HepG2 (cell line): Measurements from ENCODE around the gene TMEM44. TPM values are rescaled to one million over a fixed set of nuclear protein-coding genes. Genes with fewer than 3 reads are reported as not detected.
A peak's percentile ranks its signal among the peaks of the same experiment; 100 is the strongest.

ENCODE experiments used
- ELF3 ChIP-seq: IDR thresholded peaks from 2 replicates; pipeline ENCODE4 v1.6.1; 2016; ENCODE audit warnings: missing genetic modification reagents, missing compliant biosample characterization
- ETV5 ChIP-seq: IDR thresholded peaks from 2 replicates; pipeline ENCODE4 v1.6.1; 2018; ENCODE audit warnings: missing biosample characterization, missing genetic modification reagents, inconsistent platforms, borderline replicate concordance
- HNRNPL ChIP-seq: fragments of 200-400 bp; formaldehyde crosslinking; IDR thresholded peaks from 2 replicates; pipeline ENCODE4 v1.6.1; 2017; ENCODE audit warnings: mild to moderate bottlenecking, low read depth, low read length
- RXRB ChIP-seq: IDR thresholded peaks from 2 replicates; pipeline ENCODE4 v1.6.1; 2016; ENCODE audit warnings: borderline replicate concordance, missing genetic modification reagents, missing compliant biosample characterization
- ZBTB7A ChIP-seq: sonication (generic); formaldehyde crosslinking; IDR thresholded peaks from 2 replicates; pipeline ENCODE4 v1.8.0; 2022; ENCODE audit warnings: mild to moderate bottlenecking, missing genetic modification reagents
- polyA plus RNA-seq, 8 experiments: library from polyadenylated mRNA; depleted of rRNA in 3 of 8; stranded (reverse) in 7 of 8; unstranded in 1 of 8; fragments of >200 nt; fragmentation: Illumina TruSeq in 4 of 8; extraction: Trizol in 4 of 8; gene quantifications; 2 replicates each; pipeline versions ENCODE4 v1.2.1 to v1.2.3, GENCODE V29; 2011 to 2016; ENCODE audit warnings: low read depth in 4 of 8, missing spikeins in 1 of 8, mixed read lengths in 1 of 8; ENCODE audit not compliant: insufficient read depth in 1 of 8
- total RNA-seq, 5 experiments: library from RNA; depleted of rRNA; stranded (reverse); fragments of >200 nt; fragmentation: Illumina TruSeq; extraction: Trizol; gene quantifications; 2 replicates each; pipeline ENCODE4 v1.2.3, GENCODE V29; 2016; ENCODE audit warnings: low read depth in 1 of 5
- TF ChIP-seq, protein P1 (sequence below): sonication (generic); formaldehyde crosslinking; IDR thresholded peaks from 2 replicates; pipeline ENCODE4 v1.5.0; 2020; ENCODE audit warnings: mild to moderate bottlenecking, missing genetic modification reagents, borderline replicate concordance
- TF ChIP-seq, protein P2 (sequence below): sonication (generic); formaldehyde crosslinking; IDR thresholded peaks from 2 replicates; pipeline ENCODE4 v1.5.1; 2020; ENCODE audit warnings: mild to moderate bottlenecking, missing genetic modification reagents, moderate library complexity
- TF ChIP-seq, protein P3 (sequence below): sonication (generic); formaldehyde crosslinking; IDR thresholded peaks from 2 replicates; pipeline ENCODE4 v1.4.0; 2020; ENCODE audit warnings: mild to moderate bottlenecking, missing genetic modification reagents
- TF ChIP-seq, protein P4 (sequence below): sonication (generic); formaldehyde crosslinking; IDR thresholded peaks from 2 replicates; pipeline ENCODE4 v1.4.0; 2020; ENCODE audit warnings: missing genetic modification reagents, mild to moderate bottlenecking, borderline replicate concordance
- TF ChIP-seq, protein P5 (sequence below): sonication (generic); formaldehyde crosslinking; IDR thresholded peaks from 2 replicates; pipeline ENCODE4 v1.4.0; 2020; ENCODE audit warnings: missing genetic modification reagents, borderline replicate concordance

TMEM44 gene
- total and polyA plus RNA-seq, 2 of the 13 experiments (the other 11 are each of a cell fraction or from before 2014, with no cell fraction given) = 7.3 to 13.8 TPM

DNA sequence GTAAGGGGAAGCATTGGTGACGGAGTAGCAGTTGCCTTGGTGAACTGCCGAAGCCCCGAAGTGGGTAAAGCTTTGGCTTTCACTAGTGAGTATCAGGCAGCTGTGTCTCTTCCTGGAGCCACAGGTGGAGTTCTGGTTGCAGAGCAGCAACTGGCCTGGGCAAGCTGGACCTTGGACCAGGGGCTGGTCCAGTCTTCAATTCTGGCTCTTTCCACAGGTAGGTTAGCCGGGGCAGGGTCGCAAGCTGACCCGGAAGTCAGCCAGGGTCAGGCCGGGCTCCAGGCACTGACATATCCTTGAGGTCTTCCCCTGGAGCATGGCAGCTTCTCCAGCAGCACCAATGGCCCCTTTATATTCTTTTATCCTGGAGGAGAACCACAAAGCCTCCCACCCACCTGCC is 73.2 kb downstream of the TMEM44 start (continued):
- TF ChIP-seq, protein P1, sequence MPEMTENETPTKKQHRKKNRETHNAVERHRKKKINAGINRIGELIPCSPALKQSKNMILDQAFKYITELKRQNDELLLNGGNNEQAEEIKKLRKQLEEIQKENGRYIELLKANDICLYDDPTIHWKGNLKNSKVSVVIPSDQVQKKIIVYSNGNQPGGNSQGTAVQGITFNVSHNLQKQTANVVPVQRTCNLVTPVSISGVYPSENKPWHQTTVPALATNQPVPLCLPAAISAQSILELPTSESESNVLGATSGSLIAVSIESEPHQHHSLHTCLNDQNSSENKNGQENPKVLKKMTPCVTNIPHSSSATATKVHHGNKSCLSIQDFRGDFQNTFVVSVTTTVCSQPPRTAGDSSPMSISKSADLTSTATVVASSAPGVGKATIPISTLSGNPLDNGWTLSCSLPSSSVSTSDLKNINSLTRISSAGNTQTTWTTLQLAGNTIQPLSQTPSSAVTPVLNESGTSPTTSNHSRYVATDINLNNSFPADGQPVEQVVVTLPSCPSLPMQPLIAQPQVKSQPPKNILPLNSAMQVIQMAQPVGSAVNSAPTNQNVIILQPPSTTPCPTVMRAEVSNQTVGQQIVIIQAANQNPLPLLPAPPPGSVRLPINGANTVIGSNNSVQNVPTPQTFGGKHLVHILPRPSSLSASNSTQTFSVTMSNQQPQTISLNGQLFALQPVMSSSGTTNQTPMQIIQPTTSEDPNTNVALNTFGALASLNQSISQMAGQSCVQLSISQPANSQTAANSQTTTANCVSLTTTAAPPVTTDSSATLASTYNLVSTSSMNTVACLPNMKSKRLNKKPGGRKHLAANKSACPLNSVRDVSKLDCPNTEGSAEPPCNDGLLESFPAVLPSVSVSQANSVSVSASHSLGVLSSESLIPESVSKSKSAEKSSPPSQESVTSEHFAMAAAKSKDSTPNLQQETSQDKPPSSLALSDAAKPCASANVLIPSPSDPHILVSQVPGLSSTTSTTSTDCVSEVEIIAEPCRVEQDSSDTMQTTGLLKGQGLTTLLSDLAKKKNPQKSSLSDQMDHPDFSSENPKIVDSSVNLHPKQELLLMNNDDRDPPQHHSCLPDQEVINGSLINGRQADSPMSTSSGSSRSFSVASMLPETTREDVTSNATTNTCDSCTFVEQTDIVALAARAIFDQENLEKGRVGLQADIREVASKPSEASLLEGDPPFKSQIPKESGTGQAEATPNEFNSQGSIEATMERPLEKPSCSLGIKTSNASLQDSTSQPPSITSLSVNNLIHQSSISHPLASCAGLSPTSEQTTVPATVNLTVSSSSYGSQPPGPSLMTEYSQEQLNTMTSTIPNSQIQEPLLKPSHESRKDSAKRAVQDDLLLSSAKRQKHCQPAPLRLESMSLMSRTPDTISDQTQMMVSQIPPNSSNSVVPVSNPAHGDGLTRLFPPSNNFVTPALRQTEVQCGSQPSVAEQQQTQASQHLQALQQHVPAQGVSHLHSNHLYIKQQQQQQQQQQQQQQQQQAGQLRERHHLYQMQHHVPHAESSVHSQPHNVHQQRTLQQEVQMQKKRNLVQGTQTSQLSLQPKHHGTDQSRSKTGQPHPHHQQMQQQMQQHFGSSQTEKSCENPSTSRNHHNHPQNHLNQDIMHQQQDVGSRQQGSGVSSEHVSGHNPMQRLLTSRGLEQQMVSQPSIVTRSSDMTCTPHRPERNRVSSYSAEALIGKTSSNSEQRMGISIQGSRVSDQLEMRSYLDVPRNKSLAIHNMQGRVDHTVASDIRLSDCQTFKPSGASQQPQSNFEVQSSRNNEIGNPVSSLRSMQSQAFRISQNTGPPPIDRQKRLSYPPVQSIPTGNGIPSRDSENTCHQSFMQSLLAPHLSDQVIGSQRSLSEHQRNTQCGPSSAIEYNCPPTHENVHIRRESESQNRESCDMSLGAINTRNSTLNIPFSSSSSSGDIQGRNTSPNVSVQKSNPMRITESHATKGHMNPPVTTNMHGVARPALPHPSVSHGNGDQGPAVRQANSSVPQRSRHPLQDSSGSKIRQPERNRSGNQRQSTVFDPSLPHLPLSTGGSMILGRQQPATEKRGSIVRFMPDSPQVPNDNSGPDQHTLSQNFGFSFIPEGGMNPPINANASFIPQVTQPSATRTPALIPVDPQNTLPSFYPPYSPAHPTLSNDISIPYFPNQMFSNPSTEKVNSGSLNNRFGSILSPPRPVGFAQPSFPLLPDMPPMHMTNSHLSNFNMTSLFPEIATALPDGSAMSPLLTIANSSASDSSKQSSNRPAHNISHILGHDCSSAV (CRISPR knock-in tag) = no peak
- no peak for TF ChIP-seq HNRNPL
- peak; percentile 27; the same call in 1 of the 2 replicates for TF ChIP-seq ETV5
- peak; percentile 37; the same call in 1 of the 2 replicates for TF ChIP-seq ZBTB7A
- TF ChIP-seq, protein P2, sequence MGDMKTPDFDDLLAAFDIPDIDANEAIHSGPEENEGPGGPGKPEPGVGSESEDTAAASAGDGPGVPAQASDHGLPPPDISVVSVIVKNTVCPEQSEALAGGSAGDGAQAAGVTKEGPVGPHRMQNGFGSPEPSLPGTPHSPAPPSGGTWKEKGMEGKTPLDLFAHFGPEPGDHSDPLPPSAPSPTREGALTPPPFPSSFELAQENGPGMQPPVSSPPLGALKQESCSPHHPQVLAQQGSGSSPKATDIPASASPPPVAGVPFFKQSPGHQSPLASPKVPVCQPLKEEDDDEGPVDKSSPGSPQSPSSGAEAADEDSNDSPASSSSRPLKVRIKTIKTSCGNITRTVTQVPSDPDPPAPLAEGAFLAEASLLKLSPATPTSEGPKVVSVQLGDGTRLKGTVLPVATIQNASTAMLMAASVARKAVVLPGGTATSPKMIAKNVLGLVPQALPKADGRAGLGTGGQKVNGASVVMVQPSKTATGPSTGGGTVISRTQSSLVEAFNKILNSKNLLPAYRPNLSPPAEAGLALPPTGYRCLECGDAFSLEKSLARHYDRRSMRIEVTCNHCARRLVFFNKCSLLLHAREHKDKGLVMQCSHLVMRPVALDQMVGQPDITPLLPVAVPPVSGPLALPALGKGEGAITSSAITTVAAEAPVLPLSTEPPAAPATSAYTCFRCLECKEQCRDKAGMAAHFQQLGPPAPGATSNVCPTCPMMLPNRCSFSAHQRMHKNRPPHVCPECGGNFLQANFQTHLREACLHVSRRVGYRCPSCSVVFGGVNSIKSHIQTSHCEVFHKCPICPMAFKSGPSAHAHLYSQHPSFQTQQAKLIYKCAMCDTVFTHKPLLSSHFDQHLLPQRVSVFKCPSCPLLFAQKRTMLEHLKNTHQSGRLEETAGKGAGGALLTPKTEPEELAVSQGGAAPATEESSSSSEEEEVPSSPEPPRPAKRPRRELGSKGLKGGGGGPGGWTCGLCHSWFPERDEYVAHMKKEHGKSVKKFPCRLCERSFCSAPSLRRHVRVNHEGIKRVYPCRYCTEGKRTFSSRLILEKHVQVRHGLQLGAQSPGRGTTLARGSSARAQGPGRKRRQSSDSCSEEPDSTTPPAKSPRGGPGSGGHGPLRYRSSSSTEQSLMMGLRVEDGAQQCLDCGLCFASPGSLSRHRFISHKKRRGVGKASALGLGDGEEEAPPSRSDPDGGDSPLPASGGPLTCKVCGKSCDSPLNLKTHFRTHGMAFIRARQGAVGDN (CRISPR knock-in tag) = peak; percentile 77
- TF ChIP-seq RXRB (CRISPR knock-in tag) = peak; percentile 28; the same call in 1 of the 2 replicates
- TF ChIP-seq, protein P3, sequence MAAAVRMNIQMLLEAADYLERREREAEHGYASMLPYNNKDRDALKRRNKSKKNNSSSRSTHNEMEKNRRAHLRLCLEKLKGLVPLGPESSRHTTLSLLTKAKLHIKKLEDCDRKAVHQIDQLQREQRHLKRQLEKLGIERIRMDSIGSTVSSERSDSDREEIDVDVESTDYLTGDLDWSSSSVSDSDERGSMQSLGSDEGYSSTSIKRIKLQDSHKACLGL (CRISPR knock-in tag) = no peak
- TF ChIP-seq, protein P4, sequence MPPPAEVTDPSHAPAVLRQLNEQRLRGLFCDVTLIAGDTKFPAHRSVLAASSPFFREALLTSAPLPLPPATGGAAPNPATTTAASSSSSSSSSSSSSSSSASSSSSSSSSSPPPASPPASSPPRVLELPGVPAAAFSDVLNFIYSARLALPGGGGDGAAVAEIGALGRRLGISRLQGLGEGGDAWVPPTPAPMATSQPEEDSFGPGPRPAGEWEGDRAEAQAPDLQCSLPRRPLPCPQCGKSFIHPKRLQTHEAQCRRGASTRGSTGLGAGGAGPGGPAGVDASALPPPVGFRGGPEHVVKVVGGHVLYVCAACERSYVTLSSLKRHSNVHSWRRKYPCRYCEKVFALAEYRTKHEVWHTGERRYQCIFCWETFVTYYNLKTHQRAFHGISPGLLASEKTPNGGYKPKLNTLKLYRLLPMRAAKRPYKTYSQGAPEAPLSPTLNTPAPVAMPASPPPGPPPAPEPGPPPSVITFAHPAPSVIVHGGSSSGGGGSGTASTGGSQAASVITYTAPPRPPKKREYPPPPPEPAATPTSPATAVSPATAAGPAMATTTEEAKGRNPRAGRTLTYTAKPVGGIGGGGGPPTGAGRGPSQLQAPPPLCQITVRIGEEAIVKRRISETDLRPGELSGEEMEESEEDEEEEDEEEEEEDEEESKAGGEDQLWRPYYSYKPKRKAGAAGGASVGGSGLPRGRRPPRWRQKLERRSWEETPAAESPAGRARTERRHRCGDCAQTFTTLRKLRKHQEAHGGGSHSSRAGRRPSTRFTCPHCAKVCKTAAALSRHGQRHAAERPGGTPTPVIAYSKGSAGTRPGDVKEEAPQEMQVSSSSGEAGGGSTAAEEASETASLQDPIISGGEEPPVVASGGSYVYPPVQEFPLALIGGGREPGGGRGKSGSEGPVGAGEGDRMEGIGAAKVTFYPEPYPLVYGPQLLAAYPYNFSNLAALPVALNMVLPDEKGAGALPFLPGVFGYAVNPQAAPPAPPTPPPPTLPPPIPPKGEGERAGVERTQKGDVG (CRISPR knock-in tag) = no peak
- peak; percentile 60; the same call in 1 of the 2 replicates for TF ChIP-seq ELF3 (CRISPR knock-in tag)
- TF ChIP-seq, protein P5, sequence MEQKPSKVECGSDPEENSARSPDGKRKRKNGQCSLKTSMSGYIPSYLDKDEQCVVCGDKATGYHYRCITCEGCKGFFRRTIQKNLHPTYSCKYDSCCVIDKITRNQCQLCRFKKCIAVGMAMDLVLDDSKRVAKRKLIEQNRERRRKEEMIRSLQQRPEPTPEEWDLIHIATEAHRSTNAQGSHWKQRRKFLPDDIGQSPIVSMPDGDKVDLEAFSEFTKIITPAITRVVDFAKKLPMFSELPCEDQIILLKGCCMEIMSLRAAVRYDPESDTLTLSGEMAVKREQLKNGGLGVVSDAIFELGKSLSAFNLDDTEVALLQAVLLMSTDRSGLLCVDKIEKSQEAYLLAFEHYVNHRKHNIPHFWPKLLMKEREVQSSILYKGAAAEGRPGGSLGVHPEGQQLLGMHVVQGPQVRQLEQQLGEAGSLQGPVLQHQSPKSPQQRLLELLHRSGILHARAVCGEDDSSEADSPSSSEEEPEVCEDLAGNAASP = peak; percentile 28; the same call in 1 of the 2 replicates
